Caki2 (cell line): ENCODE measurements around the gene ERICH6. TPM values are rescaled to one million over a fixed set of nuclear protein-coding genes. Genes with fewer than 3 reads are reported as not detected.

Source experiments
- DNase-seq: peaks from one replicate; pipeline ENCODE4 v3.0.0-alpha.2; 2015; ENCODE audit warnings: low read depth
- in situ Hi-C: cut with HindIII; loops from 2 replicates; pipeline ENCODE4 v1.10.0; 2016; ENCODE audit warnings: low sequenced_read_pairs, low pct_unique_long_range_greater_than_20kb, mixed read lengths
- total RNA-seq: library from RNA; depleted of rRNA; stranded (reverse); fragments of >200 nt; shearing (Covaris generic); gene quantifications from 2 replicates; pipeline ENCODE4 v1.2.3, GENCODE V29; 2014; ENCODE audit warnings: low replicate concordance

The ERICH6 gene
- total RNA-seq, 1 experiment from 2014 or later = not detected

- in situ Hi-C loops = no loop called here
- no peak for DNase-seq
Measured at GRCh38 chr3:150699068-150699639, 4.6 kb downstream of the ERICH6 start.

GRCh38 chr3:150697646-150698045 lies 6.1 kb downstream of the ERICH6 start:
- in situ Hi-C loops = no loop called here
- no peak for DNase-seq

GRCh38 chr3:150691414-150692040 lies 12.2 kb downstream of the ERICH6 start:
- DNase-seq = no peak
- in situ Hi-C loops = no loop called here

- DNase-seq = no peak
- in situ Hi-C loops = no loop called here
Measured at GRCh38 chr3:150687613-150688012, 16.1 kb downstream of the ERICH6 start.

- in situ Hi-C loops = no loop called here
- DNase-seq = no peak
Measured at GRCh38 chr3:150682824-150683223, 20.9 kb downstream of the ERICH6 start.

- in situ Hi-C loops = no loop called here
- no peak for DNase-seq
Measured at GRCh38 chr3:150682279-150682678, 21.4 kb downstream of the ERICH6 start.

- in situ Hi-C loops = no loop called here
- no peak for DNase-seq
Measured at GRCh38 chr3:150681057-150681456, 22.7 kb downstream of the ERICH6 start.

GRCh38 chr3:150680562-150680961 lies 23.2 kb downstream of the ERICH6 start:
- in situ Hi-C loops = no loop called here
- no peak for DNase-seq

GRCh38 chr3:150675587-150675986 lies 28.1 kb downstream of the ERICH6 start:
- DNase-seq = no peak

GRCh38 chr3:150673966-150674365 lies 29.8 kb downstream of the ERICH6 start:
- in situ Hi-C loops = no loop called here
- DNase-seq = no peak

More at GRCh38 chr3:150675587-150675986, 28.1 kb downstream of the ERICH6 start:
- in situ Hi-C loops = no loop called here

GRCh38 chr3:150666167-150666566 lies 37.6 kb downstream of the ERICH6 start:
- in situ Hi-C loops = no loop called here

GRCh38 chr3:150663461-150663860 lies 40.3 kb downstream of the ERICH6 start:
- in situ Hi-C loops = no loop called here
- DNase-seq = no peak

More at GRCh38 chr3:150666167-150666566, 37.6 kb downstream of the ERICH6 start:
- no peak for DNase-seq

GRCh38 chr3:150662410-150663200 lies 41.1 kb downstream of the ERICH6 start:
- in situ Hi-C loops = no loop called here
- DNase-seq = no peak

- in situ Hi-C loops = no loop called here
Measured at GRCh38 chr3:150656316-150656715, 47.4 kb downstream of the ERICH6 start.

GRCh38 chr3:150653110-150653561 lies 50.6 kb downstream of the ERICH6 start:
- no peak for DNase-seq
- in situ Hi-C loops = no loop called here

More at GRCh38 chr3:150656316-150656715, 47.4 kb downstream of the ERICH6 start:
- no peak for DNase-seq

GRCh38 chr3:150640256-150640655 lies 63.5 kb downstream of the ERICH6 start:
- in situ Hi-C loops = no loop called here
- no peak for DNase-seq

- DNase-seq = no peak
- in situ Hi-C loops = no loop called here
Measured at GRCh38 chr3:150639262-150639661, 64.5 kb downstream of the ERICH6 start.

GRCh38 chr3:150636258-150636657 lies 67.5 kb downstream of the ERICH6 start:
- no peak for DNase-seq
- in situ Hi-C loops = no loop called here

GRCh38 chr3:150635526-150635925 lies 68.2 kb downstream of the ERICH6 start:
- DNase-seq = no peak
- in situ Hi-C loops = no loop called here
